Hindlimb muscle (tissue), 1 donor: ENCODE measurements around the gene MMP17. TPM values are rescaled to one million over a fixed set of nuclear protein-coding genes. Genes with fewer than 3 reads are reported as not detected.

Experiments
- DNase-seq: peaks from one replicate; pipeline ENCODE4 v3.0.0-alpha.2; 2013
- polyA plus RNA-seq: library from polyadenylated mRNA; unstranded; fragments of 120-200 nt; gene quantifications from one replicate; pipeline ENCODE4 v1.2.1, GENCODE V29; 2013; ENCODE audit not compliant: insufficient read length

Gene MMP17
- polyA plus RNA-seq, 1 donor, result 6.5 TPM

DNA sequence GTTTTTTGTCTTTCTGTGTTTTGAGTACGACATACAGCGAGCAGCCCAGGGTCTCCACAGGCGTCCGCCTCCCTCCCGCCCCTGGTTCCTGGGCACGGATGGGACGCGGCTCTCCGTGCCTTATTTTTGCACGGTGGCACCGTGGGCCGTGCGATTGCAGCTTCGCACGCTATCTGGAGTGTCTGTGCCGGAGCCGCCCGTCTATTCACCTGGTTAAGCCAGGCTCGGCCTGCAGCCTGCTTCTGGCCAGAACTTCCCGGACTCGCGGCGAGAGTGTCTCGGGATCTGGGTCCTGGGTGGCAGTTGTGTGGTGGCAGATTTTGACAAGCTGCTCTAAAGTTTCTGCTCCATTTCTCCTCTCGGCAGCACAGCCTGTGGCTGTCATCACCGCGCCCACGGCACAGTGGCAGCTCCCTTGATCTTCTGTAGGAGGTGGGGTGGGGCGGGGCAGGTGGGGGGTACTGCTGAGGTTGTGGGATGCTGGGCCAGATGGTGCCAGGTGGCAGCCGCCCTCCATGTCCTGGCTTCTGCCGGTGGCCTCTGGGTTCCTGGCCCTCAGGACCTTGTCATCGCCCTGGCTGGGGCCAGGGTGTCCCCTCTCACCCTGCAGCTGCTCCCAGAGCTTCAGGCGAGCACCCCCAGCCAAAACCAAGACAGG is 2.9 kb downstream of the MMP17 start:
- no peak for DNase-seq

DNA sequence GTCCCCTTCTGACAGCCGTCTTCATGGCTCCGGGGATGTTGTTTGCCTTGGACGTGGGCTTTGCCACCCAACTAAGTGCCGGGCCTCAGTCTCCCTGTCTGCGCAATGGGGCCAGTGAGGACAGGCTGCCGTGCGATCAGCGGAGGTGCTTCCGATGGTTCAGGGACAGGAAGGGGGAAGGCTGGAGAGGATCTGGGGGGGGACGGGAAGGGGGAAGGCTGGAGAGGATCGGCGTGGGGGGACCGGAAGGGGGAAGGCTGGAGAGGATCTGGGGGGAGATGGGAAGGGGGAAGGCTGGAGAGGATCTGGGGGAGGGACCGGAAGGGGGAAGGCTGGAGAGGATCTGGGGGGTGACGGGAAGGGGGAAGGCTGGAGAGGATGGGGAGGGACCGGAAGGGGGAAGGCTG is 3.4 kb downstream of the MMP17 start:
- DNase-seq, result peak; percentile 89

DNA sequence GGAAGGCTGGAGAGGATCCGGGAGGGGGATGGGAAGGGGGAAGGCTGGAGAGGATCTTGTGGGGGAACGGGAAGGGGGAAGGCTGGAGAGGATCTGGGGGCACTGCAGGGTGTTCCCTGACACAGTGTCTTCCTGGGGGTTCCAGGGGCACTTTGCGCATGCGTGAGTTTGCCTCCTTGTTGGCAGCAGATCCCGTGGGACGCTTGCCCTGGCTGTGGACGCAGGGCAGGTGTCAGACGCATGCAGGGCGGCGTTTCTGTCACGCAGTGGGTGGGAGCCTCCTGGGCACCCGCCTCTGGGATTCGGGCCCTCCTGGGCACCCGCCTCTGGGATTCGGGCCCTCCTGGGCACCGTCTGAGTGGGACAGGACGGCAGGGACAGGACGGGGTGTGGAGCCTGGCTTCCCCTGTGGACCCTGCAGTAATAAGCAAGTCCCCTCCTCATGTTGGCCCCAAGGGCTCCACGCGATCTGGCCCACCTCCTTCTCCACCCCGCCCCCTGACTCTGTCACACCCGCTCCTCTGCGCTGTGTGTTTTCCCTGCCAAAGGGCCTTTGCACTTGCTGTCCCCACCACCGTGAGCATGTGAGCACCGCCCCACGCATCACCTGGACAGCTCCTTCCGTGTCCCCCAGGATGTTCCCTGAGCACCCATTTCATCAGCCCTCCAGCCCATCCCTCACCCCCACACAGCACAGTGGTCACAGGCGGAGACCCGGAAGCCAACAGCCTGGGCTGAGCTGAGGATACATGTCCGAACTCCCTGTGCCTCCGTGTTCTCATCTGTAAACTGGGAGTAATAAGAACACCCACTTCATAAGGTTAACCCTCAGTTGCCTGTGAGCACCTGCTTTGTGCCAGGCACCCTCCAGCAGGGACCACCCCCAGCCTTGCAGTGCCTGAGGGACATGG is 4.4 kb downstream of the MMP17 start:
- peak; percentile 59 for DNase-seq

DNA sequence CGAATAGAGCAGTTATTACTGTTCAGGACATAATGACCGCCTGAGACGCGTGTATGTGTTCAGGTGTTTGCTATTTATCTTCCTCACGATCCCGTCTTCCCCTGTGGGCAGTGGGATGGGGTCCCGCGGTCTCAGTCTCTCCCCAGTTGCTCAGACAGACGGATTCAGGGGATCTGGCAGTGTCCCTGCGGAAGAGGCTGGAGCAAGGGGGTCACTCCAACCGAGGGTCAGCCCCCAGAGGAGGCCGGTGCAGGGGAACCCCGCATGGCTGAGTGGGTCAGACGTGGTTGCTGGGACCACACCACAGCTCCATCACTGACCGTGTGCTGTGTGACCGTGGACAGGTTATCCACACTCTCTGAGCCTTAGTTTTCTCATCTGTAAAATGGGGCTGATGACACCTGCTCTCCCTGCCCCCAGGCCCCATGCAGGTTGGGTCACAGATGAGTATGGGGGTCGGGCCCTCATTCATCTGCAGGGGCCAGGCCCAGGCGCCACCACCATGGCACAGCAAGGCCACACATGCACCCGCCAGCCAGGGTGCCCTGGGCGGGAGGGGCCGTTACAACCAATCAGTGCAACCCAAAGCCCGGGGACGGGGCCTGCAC is 5.2 kb downstream of the MMP17 start:
- DNase-seq, result no peak

DNA sequence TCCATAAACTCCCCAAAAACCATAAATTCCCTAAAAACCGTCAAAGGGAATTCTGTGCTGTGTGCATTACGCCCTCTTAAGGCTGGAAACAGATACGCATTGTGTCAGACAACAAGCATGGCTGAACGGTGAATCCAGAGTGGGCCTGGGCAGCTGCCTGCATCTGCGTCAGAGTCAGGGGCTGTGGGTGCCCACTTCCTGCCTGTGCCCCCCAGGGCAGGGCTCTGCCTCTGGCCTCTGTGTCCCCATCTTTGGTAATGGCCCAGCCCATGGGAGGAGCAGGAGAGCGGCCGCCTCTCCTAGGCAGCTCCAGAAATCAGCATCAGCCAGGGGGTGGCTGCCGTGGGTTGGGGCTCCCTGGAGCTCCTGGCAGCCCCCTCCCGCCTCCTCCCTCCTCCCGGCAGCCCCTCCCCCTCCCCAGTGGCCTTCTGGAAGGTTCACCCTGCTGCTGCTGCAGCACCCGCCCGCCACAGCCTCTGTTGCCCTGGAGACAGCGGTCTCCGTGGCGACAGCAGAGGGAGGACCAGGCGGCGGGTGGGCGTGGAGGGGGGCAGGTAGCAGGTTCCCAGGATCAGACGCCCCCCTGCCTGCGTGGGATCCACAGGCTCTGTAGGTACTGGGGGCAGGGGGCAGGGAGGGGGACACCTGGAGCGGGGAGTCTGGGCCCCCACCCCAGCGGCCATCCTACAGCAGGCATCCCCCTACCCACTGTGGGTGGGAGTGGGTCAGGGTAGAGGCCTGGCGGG is 5.9 kb downstream of the MMP17 start:
- no peak for DNase-seq

DNA sequence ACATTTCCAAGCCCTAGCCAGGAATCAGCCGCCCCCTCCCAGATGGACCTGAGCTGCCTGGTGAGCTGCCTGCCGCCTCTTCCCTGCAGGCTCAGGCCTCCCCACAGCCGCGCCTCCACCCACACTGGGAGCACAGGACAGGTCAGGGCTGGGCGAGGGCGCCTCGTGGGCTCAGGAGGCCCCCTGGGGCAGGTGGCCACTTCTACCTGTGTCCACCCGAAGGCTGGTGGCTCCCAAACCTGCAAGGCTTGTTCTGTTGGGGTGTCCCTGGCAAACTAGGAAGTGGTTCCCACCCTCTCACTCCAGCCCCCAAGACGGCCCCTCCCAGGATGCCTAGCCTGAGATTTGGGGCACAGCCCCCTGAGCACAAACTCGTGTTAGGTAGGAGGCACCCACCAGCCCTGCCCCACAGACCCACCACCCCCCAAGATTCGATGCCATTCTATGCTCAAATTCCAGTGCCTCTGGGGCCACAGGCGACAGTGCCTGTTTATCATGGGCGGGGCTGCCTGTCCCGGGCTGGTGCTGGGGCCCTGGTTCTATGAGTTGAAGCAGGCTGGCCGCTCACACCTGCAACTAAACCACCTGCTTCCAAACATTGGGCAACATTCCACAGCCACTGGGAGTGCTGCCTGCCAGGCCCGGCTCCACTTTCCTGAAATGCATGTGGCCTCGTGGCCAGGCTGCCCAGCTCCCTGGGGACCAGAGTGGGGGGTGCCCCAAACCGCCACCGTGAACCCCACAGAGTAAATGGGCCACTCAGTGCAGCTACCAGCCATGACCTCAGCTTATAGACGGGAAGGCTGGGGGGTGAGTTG is 6.8 kb downstream of the MMP17 start:
- no peak for DNase-seq

DNA sequence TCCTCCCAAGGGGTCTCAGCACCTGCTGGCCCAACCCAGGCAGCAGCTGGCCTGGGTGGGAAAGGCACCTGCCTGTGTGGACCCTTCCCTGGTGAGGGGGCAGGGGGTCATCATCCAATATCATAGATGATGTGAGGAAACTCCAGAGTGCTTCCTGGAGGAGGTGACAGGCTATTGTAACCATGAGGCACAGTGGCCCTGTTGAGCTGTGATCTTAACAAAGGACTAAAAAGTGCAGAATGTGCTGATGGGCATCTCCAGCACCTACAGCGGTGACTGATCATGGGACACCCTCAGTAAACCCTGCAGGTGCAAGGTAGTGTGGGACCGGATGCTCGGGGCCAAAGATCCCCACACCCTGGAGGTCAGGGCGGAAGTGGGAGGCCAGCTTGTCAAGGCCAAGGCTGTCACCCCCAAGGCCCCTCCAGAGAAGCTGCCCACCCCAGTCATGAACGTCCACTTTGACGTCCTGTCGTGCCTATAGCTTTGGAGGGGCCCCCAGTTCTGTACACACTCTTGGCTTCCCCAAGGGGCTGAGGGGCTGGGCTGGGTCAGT is 7.5 kb downstream of the MMP17 start:
- DNase-seq, result no peak

DNA sequence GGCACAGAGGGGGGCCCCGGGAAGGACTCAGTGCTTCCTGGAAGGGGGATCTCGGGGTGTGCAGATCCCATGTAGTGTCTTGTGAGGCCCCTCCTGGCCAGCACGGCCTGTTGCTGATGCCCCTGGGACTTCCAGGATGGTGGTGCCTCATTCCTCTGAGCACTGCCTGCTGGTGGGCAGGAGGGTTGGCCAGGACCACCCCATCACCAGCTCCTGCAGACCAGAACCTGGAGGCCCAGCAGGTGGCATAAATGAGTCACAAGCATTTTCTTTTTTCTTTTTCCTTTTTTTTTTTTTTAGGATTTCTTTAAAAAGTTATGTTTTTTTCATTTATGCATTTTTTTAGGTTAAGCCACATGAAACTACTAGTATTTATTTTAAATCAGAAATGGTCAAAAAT is 8.0 kb downstream of the MMP17 start:
- no peak for DNase-seq

DNA sequence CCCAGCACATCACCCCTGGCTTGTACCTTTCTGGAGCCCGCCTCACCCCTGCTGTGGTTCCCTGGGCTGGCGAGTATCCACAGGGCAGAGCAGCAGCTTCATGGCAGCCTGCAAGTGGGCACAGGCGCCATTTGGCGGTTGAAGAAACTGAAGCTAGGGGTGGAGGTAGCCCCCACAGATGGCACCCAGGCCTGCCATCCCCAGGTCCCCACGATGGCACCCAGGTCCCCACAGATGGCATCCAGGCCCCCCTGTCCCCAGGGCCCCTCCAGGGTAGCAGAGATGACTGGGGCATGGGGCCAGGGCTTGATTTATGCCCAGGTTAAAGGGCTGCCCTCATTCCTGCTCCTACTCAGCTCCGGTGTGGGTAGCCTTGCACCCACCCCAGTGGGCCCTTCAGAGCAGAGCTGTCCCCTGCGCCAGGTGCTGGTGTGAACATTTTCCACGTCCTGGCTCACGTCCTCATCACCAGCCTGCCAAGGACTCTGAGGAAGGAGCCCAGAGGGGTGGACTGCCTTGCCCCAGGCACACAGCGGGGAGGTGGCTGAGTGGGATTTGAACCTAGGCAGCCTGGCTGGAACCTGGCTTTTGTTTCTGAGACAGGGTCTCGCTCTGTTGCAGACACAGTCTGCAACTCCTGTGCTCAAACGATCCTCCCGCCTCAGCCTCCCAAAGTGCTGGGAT is 8.7 kb downstream of the MMP17 start:
- DNase-seq, result no peak

DNA sequence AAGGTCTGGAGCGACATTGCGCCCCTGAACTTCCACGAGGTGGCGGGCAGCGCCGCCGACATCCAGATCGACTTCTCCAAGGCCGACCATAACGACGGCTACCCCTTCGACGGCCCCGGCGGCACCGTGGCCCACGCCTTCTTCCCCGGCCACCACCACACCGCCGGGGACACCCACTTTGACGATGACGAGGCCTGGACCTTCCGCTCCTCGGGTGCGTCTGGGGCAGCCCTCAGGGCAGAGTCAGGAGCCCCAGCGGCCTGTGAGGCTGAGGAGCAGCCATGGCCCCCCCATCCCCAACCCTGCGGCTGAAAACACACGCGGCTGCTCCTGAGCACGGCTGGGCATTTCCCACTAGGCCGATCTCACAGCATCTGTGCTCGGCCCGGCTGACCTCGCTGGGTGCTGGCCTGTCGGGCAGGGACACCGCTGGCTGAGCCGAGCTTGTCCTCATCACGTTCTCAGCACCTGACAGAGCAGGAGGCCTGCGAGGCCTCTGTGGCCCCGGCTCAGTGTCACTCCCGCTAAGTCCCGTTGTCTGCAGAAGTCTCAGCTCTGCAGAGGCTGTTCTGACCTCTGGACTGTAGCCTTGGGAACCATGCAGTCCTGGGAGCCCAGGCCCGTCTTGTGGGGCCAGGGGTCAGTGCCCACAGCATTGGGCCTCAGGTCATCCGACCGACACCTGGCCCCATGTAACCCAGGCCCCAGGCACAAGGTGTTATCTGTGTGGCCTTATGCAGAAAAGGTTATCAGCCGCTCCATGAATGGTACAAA is 12.6 kb downstream of the MMP17 start:
- DNase-seq, result no peak

DNA sequence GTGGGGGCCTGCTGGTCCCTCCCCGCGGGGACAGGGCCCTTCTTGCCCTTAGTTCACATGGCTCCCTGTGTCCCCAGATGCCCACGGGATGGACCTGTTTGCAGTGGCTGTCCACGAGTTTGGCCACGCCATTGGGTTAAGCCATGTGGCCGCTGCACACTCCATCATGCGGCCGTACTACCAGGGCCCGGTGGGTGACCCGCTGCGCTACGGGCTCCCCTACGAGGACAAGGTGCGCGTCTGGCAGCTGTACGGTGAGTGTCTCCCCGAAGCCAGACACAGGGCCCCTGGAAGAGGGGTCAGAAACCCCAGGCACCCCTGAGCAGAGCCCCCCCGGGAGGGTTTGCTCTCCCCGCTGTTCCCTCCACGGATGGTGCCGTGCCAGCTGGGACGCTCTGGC is 13.4 kb downstream of the MMP17 start:
- no peak for DNase-seq

DNA sequence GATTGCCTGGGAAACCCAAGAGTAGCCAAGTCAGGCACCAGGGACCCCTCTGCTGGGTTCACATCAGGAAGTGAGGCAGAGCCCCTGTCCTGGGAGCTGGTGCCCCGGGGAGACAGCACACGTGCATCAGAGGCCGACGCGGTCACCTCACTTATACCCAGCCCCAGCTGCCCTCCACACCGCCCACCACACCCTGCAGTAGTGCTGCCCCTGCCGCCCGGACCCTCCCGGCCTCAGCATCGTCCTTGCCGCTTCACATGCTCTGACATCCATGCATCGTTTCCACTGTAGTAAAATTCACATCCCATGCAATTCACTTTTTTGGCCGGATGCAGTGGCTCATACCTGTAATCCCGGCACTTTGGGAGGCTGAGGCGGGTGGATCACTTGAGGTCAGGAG is 14.0 kb downstream of the MMP17 start:
- DNase-seq, result no peak

DNA sequence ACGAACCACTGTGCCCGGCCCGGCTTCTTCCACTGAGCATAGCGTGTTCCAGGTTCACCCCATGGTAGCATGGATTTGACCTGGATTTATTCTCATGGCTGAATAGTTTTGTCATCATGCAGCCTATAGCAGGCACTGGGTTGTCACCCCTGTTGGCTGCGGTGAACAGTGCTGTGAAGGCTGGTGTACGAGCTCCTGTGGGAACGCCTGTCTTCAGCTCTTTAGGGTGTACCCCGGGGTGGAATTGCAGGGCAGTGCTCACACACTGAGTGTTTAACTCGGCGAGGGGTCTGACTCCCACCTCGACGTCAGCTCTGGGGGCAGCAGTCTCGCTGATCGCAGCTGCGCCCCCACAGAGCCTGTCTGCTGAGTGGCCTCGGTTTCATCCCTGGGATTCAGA is 15.3 kb downstream of the MMP17 start:
- DNase-seq, result no peak

DNA sequence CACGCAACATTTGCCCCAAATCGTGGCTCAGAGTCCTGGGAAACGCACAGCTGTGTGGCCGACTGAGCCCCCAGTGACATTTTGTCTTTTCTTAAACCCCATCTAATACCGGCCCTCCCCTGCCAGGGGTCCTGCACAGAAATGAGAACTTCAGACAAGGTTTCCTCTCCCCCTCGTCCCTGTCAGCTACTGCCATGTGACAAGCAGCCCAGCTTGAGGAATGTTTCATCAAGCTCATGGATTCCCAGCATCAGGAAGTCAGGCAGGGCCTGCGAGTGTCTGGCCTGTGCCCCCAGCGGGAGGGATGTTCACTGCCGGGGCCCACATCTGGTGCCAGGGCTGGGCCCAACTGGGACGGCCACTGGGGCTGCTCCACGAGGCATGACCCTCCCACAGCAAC is 15.9 kb downstream of the MMP17 start:
- DNase-seq, result no peak

DNA sequence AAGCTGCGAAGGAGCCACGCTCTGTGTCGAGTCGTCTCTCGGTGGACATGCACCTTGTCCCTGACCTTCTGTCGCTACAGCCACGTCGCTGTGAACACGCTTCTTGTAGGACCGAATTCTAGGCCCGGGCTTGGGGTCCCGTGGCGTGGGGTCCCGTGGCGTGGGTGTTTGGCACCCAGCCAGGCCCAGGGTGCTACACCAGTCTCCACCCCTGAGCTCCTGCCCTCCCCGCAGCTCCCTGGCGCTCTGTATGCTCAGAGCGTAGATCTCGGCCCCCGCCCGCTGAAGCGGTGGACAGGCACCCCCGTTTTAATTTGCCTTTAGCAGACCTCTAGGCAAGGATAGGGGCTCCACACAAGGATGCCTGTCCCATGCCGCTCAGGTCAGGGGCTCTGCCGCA is 16.5 kb downstream of the MMP17 start:
- DNase-seq, result no peak

DNA sequence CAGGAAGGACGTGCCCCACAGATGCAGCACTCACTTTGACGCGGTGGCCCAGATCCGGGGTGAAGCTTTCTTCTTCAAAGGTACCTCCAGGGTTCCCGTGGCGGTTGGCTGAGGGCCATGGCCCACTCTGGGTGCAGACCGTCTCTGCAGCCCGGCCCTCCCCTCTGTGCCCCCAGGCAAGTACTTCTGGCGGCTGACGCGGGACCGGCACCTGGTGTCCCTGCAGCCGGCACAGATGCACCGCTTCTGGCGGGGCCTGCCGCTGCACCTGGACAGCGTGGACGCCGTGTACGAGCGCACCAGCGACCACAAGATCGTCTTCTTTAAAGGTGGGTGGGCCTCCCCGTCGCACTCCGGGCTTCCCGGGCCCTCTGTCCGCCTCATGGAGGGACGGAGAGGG is 16.9 kb downstream of the MMP17 start:
- no peak for DNase-seq

DNA sequence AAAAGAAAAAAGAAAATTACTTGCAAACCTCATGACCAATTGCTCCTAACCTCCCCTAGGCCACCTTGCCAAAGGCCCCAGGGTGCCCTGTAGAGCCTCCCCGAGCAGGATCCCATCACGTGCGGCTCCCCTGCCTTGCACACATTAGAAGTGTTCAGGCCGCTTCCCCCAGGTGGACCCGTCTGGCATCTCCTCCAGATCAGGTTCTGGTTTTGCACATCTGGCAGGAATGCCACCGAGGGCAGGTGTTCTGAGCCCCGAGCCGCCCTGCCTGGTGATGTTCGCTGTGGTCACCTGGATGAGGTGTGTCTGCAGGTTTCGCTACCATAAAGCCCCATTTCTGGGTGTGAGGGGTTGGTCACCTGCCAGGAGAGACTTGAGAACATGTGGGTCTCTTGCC is 19.3 kb downstream of the MMP17 start:
- no peak for DNase-seq

DNA sequence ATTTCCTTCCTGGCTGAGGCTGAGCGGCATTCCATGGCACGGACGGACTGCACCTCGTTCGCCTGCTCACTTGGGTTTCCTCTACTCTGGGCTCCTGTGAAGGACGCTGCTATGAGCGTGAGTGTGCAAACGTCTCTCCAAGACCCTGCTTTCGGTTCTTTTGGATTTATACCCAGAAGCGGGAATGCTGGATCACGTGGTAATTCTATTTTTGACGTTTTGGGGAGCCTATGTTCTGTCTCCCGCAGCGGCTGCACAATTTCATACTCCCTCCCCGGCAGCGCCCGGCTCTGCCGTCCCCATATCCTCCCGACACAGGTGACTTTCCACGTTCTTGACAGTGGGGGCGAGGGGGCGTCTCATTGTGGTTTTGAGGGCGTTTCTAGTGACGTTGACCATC is 20.6 kb downstream of the MMP17 start:
- no peak for DNase-seq

DNA sequence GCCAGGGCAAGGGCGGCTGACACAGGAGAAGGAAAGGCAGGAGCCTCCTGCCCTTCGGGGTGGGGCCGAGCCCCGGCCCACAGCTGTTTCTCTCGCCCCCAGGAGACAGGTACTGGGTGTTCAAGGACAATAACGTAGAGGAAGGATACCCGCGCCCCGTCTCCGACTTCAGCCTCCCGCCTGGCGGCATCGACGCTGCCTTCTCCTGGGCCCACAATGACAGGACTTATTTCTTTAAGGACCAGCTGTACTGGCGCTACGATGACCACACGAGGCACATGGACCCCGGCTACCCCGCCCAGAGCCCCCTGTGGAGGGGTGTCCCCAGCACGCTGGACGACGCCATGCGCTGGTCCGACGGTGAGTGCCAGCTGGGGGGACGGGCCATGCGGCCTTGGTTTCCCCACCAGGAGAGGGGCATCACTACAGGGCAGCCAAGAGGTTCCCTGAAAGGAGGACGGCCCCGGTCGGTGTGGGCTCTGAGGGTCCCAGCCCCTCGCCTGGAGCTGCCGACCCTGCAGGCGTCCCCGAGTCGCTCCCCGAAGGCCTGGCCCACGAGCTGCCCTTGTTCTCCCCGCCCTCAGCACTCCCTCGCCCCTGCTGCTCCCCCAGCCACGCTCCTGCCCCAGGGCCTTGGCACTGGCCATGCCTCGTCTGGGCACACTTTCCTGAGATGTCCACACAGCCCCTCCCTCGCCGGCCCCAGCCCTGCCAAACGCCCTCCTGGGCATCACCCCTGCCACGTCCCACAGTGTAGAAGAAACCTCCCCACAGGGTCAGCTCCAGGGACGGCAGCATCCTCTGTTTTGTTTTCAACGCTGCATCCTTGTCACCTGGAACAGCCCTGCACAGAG is 21.7 kb downstream of the MMP17 start:
- DNase-seq, result no peak
